Gastrocnemius medialis (tissue), 4 donors: ENCODE measurements around the gene PLD3.

Experiments used
- POLR2A ChIP-seq, 2 donors: fragments of 450-650 bp; IDR thresholded peaks; one replicate each; pipeline ENCODE4 v1.6.1; 2017; ENCODE audit warnings: antibody characterized with exemption in 2 of 2, mild to moderate bottlenecking in 2 of 2, moderate library complexity in 2 of 2
- TF ChIP-seq, protein P1 (sequence below), 5 experiments: fragments of 450-650 bp in 3 of 5; fragments of 200-600 bp in 2 of 5; sonication (generic) in 2 of 5; IDR thresholded peaks in 4 of 5; conservative IDR thresholded peaks in 1 of 5; 1 replicate in 4 of 5; 2 replicates in 1 of 5; pipeline ENCODE4 v1.5.1; 2016 to 2019; ENCODE audit warnings: antibody characterized with exemption in 5 of 5, mild to moderate bottlenecking in 3 of 5, moderate library complexity in 3 of 5

DNA sequence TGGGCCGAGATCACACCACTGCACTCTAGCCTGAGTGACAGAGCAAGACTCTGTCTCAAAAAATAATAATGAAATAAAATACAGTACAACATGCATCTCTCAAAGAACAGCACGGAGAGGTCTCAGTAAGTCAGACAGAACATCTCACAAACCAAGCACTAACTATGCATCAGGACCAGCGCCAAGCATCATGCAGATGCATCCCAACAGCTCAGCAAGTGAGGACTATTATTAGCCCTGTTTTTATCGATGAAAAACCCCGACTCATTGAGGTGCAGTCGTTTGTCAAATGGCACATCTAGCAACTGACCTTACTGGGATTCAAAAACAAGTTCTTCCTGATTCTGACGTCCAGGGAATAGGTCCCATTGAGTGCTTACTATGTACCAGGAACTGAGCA lies 4.1 kb upstream of the PLD3 start:
- TF ChIP-seq POLR2A (IDR thresholded peaks at IDR 0.05) = no peak
- TF ChIP-seq, protein P1, sequence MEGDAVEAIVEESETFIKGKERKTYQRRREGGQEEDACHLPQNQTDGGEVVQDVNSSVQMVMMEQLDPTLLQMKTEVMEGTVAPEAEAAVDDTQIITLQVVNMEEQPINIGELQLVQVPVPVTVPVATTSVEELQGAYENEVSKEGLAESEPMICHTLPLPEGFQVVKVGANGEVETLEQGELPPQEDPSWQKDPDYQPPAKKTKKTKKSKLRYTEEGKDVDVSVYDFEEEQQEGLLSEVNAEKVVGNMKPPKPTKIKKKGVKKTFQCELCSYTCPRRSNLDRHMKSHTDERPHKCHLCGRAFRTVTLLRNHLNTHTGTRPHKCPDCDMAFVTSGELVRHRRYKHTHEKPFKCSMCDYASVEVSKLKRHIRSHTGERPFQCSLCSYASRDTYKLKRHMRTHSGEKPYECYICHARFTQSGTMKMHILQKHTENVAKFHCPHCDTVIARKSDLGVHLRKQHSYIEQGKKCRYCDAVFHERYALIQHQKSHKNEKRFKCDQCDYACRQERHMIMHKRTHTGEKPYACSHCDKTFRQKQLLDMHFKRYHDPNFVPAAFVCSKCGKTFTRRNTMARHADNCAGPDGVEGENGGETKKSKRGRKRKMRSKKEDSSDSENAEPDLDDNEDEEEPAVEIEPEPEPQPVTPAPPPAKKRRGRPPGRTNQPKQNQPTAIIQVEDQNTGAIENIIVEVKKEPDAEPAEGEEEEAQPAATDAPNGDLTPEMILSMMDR (IDR thresholded peaks at IDR 0.05 in 4 of 5, conservative IDR thresholded peaks at IDR 0.05 in 1 of 5) = no peak
